Measurements from ENCODE around the gene HYAL4. TPM values are rescaled to one million over a fixed set of nuclear protein-coding genes. Genes with fewer than 3 reads are reported as not detected.
"Not testable (repeated sequence)": the region's sequence is repeated elsewhere in the genome, so short reads cannot be mapped to it uniquely, and the experiment has no call there.

The HYAL4 gene
- polyA plus RNA-seq, 2 donors, result not detected

GRCh38 chr7:123816916-123817315, 28.1 kb upstream of the HYAL4 start:
- no peaks in the 10 kb centered on the region for H3K4me1 ChIP-seq (ENCODE audit: control insufficient read depth in 2 of 2, insufficient read depth in 2 of 2, low read length in 1 of 2)
- WGBS, 2 donors, result 76 to 81% methylated on average over 3 of the region's 3 CpGs
- H3K27ac ChIP-seq (ENCODE audit: low read depth in 2 of 2, low read length in 1 of 2), result no peak overlapping the region
- no peaks in the 10 kb centered on the region for H3K27me3 ChIP-seq (ENCODE audit: control insufficient read depth in 1 of 2, insufficient read depth in 2 of 2, low read length in 2 of 2)
- H3K9me3 ChIP-seq (ENCODE audit: control insufficient read depth in 2 of 2, insufficient read depth in 1 of 2, low read depth in 1 of 2, low read length in 1 of 2), result no peaks in the 10 kb centered on the region
- H3K4me3 ChIP-seq (ENCODE audit: low read depth in 1 of 2, low read length in 2 of 2), result no peak overlapping the region
- no peaks in the 10 kb centered on the region for H3K36me3 ChIP-seq (ENCODE audit: control insufficient read depth in 2 of 2, insufficient read depth in 2 of 2, low read length in 1 of 2)

GRCh38 chr7:123819001-123819400, 26.0 kb upstream of the HYAL4 start:
- Histone ChIP-seq H3K27me3 (ENCODE audit: control insufficient read depth in 1 of 2, insufficient read depth in 2 of 2, low read length in 2 of 2) (no peaks in the 10 kb centered on the region), H3K4me1 (ENCODE audit: control insufficient read depth in 2 of 2, insufficient read depth in 2 of 2, low read length in 1 of 2) (no peaks in the 10 kb centered on the region), H3K4me3 (ENCODE audit: low read depth in 1 of 2, low read length in 2 of 2) (no peak overlapping the region), H3K36me3 (ENCODE audit: control insufficient read depth in 2 of 2, insufficient read depth in 2 of 2, low read length in 1 of 2) (no peaks in the 10 kb centered on the region), H3K27ac (ENCODE audit: low read depth in 2 of 2, low read length in 1 of 2) (no peak overlapping the region), H3K9me3 (ENCODE audit: control insufficient read depth in 2 of 2, insufficient read depth in 1 of 2, low read depth in 1 of 2, low read length in 1 of 2) (no peaks in the 10 kb centered on the region)
- 46 to 55% methylated on average over 4 of the region's 4 CpGs for WGBS, 2 donors

GRCh38 chr7:123819795-123820194, 25.2 kb upstream of the HYAL4 start:
- H3K9me3 ChIP-seq (ENCODE audit: control insufficient read depth in 2 of 2, insufficient read depth in 1 of 2, low read depth in 1 of 2, low read length in 1 of 2); H3K36me3 ChIP-seq (ENCODE audit: control insufficient read depth in 2 of 2, insufficient read depth in 2 of 2, low read length in 1 of 2); H3K4me1 ChIP-seq (ENCODE audit: control insufficient read depth in 2 of 2, insufficient read depth in 2 of 2, low read length in 1 of 2); H3K4me3 ChIP-seq (ENCODE audit: low read depth in 1 of 2, low read length in 2 of 2); H3K27ac ChIP-seq (ENCODE audit: low read depth in 2 of 2, low read length in 1 of 2); H3K27me3 ChIP-seq (ENCODE audit: control insufficient read depth in 1 of 2, insufficient read depth in 2 of 2, low read length in 2 of 2): not testable (repeated sequence)
- WGBS, 2 donors, result 59 to 64% methylated on average over 4 of the region's 4 CpGs

- H3K9me3 ChIP-seq (ENCODE audit: control insufficient read depth in 2 of 2, insufficient read depth in 1 of 2, low read depth in 1 of 2, low read length in 1 of 2), result no peaks in the 10 kb centered on the region
- WGBS, 2 donors, result 78 to 87% methylated on average over 2 of the region's 2 CpGs
- no peaks in the 10 kb centered on the region for H3K36me3 ChIP-seq (ENCODE audit: control insufficient read depth in 2 of 2, insufficient read depth in 2 of 2, low read length in 1 of 2)
- no peak overlapping the region for H3K4me3 ChIP-seq (ENCODE audit: low read depth in 1 of 2, low read length in 2 of 2)
- no peaks in the 10 kb centered on the region for H3K4me1 ChIP-seq (ENCODE audit: control insufficient read depth in 2 of 2, insufficient read depth in 2 of 2, low read length in 1 of 2)
- no peaks in the 10 kb centered on the region for H3K27me3 ChIP-seq (ENCODE audit: control insufficient read depth in 1 of 2, insufficient read depth in 2 of 2, low read length in 2 of 2)
- no peak overlapping the region for H3K27ac ChIP-seq (ENCODE audit: low read depth in 2 of 2, low read length in 1 of 2)
These were observed 24.1 kb upstream of the HYAL4 start for GRCh38 chr7:123820864-123821263.

GRCh38 chr7:123821320-123821719, 23.6 kb upstream of the HYAL4 start:
- no peaks in the 10 kb centered on the region for H3K9me3 ChIP-seq (ENCODE audit: control insufficient read depth in 2 of 2, insufficient read depth in 1 of 2, low read depth in 1 of 2, low read length in 1 of 2)
- no peaks in the 10 kb centered on the region for H3K4me1 ChIP-seq (ENCODE audit: control insufficient read depth in 2 of 2, insufficient read depth in 2 of 2, low read length in 1 of 2)
- H3K4me3 ChIP-seq (ENCODE audit: low read depth in 1 of 2, low read length in 2 of 2), result no peak overlapping the region
- 88 to 90% methylated on average over 1 of the region's 1 CpG for WGBS, 2 donors
- H3K36me3 ChIP-seq (ENCODE audit: control insufficient read depth in 2 of 2, insufficient read depth in 2 of 2, low read length in 1 of 2), result no peaks in the 10 kb centered on the region
- no peaks in the 10 kb centered on the region for H3K27me3 ChIP-seq (ENCODE audit: control insufficient read depth in 1 of 2, insufficient read depth in 2 of 2, low read length in 2 of 2)
- H3K27ac ChIP-seq (ENCODE audit: low read depth in 2 of 2, low read length in 1 of 2), result no peak overlapping the region

GRCh38 chr7:123823898-123824753, 20.8 kb upstream of the HYAL4 start:
- Histone ChIP-seq H3K9me3 (ENCODE audit: control insufficient read depth in 2 of 2, insufficient read depth in 1 of 2, low read depth in 1 of 2, low read length in 1 of 2) (no peaks in the 10 kb centered on the region), H3K36me3 (ENCODE audit: control insufficient read depth in 2 of 2, insufficient read depth in 2 of 2, low read length in 1 of 2) (no peaks in the 10 kb centered on the region), H3K27me3 (ENCODE audit: control insufficient read depth in 1 of 2, insufficient read depth in 2 of 2, low read length in 2 of 2) (no peaks in the 10 kb centered on the region), H3K4me1 (ENCODE audit: control insufficient read depth in 2 of 2, insufficient read depth in 2 of 2, low read length in 1 of 2) (no peaks in the 10 kb centered on the region), H3K27ac (ENCODE audit: low read depth in 2 of 2, low read length in 1 of 2) (no peak overlapping the region), H3K4me3 (ENCODE audit: low read depth in 1 of 2, low read length in 2 of 2) (no peak overlapping the region)
- 61% methylated on average over 3 of the region's 3 CpGs for WGBS, 2 donors

- H3K4me1 ChIP-seq (ENCODE audit: control insufficient read depth in 2 of 2, insufficient read depth in 2 of 2, low read length in 1 of 2), result no peaks in the 10 kb centered on the region
- no peak overlapping the region for H3K27ac ChIP-seq (ENCODE audit: low read depth in 2 of 2, low read length in 1 of 2)
- H3K9me3 ChIP-seq (ENCODE audit: control insufficient read depth in 2 of 2, insufficient read depth in 1 of 2, low read depth in 1 of 2, low read length in 1 of 2), result no peaks in the 10 kb centered on the region
- H3K36me3 ChIP-seq (ENCODE audit: control insufficient read depth in 2 of 2, insufficient read depth in 2 of 2, low read length in 1 of 2), result no peaks in the 10 kb centered on the region
- H3K27me3 ChIP-seq (ENCODE audit: control insufficient read depth in 1 of 2, insufficient read depth in 2 of 2, low read length in 2 of 2), result no peaks in the 10 kb centered on the region
- no peak overlapping the region for H3K4me3 ChIP-seq (ENCODE audit: low read depth in 1 of 2, low read length in 2 of 2)
- 12 to 17% methylated on average over 1 of the region's 1 CpG for WGBS, 2 donors
These were observed 20.3 kb upstream of the HYAL4 start for GRCh38 chr7:123824754-123825067.

- Histone ChIP-seq H3K27ac (ENCODE audit: low read depth in 2 of 2, low read length in 1 of 2) (no peak overlapping the region), H3K27me3 (ENCODE audit: control insufficient read depth in 1 of 2, insufficient read depth in 2 of 2, low read length in 2 of 2) (no peaks in the 10 kb centered on the region), H3K9me3 (ENCODE audit: control insufficient read depth in 2 of 2, insufficient read depth in 1 of 2, low read depth in 1 of 2, low read length in 1 of 2) (no peaks in the 10 kb centered on the region), H3K4me3 (ENCODE audit: low read depth in 1 of 2, low read length in 2 of 2) (no peak overlapping the region), H3K4me1 (ENCODE audit: control insufficient read depth in 2 of 2, insufficient read depth in 2 of 2, low read length in 1 of 2) (no peaks in the 10 kb centered on the region), H3K36me3 (ENCODE audit: control insufficient read depth in 2 of 2, insufficient read depth in 2 of 2, low read length in 1 of 2) (no peaks in the 10 kb centered on the region)
- 59 to 73% methylated on average over 2 of the region's 2 CpGs for WGBS, 2 donors
These were observed 16.2 kb upstream of the HYAL4 start for GRCh38 chr7:123828805-123829204.

GRCh38 chr7:123836656-123837055, 8.3 kb upstream of the HYAL4 start:
- Histone ChIP-seq H3K27ac (ENCODE audit: low read depth in 2 of 2, low read length in 1 of 2) (no peak overlapping the region), H3K4me1 (ENCODE audit: control insufficient read depth in 2 of 2, insufficient read depth in 2 of 2, low read length in 1 of 2) (no peaks in the 10 kb centered on the region), H3K9me3 (ENCODE audit: control insufficient read depth in 2 of 2, insufficient read depth in 1 of 2, low read depth in 1 of 2, low read length in 1 of 2) (no peaks in the 10 kb centered on the region), H3K27me3 (ENCODE audit: control insufficient read depth in 1 of 2, insufficient read depth in 2 of 2, low read length in 2 of 2) (no peaks in the 10 kb centered on the region), H3K4me3 (ENCODE audit: low read depth in 1 of 2, low read length in 2 of 2) (no peak overlapping the region), H3K36me3 (ENCODE audit: control insufficient read depth in 2 of 2, insufficient read depth in 2 of 2, low read length in 1 of 2) (no peaks in the 10 kb centered on the region)
- 79 to 84% methylated on average over 4 of the region's 4 CpGs for WGBS, 2 donors

GRCh38 chr7:123839106-123839505, 5.9 kb upstream of the HYAL4 start:
- H3K9me3 ChIP-seq (ENCODE audit: control insufficient read depth in 2 of 2, insufficient read depth in 1 of 2, low read depth in 1 of 2, low read length in 1 of 2); H3K27me3 ChIP-seq (ENCODE audit: control insufficient read depth in 1 of 2, insufficient read depth in 2 of 2, low read length in 2 of 2); H3K27ac ChIP-seq (ENCODE audit: low read depth in 2 of 2, low read length in 1 of 2); H3K36me3 ChIP-seq (ENCODE audit: control insufficient read depth in 2 of 2, insufficient read depth in 2 of 2, low read length in 1 of 2); H3K4me1 ChIP-seq (ENCODE audit: control insufficient read depth in 2 of 2, insufficient read depth in 2 of 2, low read length in 1 of 2); H3K4me3 ChIP-seq (ENCODE audit: low read depth in 1 of 2, low read length in 2 of 2): not testable (repeated sequence)
- WGBS, 2 donors, result 89 to 95% methylated on average over 2 of the region's 2 CpGs
